CD4-positive, alpha-beta T cell treated with Interleukin-2 at 100 ng/mL for 4 hours (primary cell): ENCODE results near the gene KDM2B.
"Not testable (repeated sequence)": the region's sequence is repeated elsewhere in the genome, so short reads cannot be mapped to it uniquely, and the experiment has no call there.

ENCODE experiments used
- DNase-seq: peaks from one replicate; pipeline ENCODE4 v3.0.0-alpha.2; 2020; ENCODE audit warnings: low spot score

KDM2B gene

DNA sequence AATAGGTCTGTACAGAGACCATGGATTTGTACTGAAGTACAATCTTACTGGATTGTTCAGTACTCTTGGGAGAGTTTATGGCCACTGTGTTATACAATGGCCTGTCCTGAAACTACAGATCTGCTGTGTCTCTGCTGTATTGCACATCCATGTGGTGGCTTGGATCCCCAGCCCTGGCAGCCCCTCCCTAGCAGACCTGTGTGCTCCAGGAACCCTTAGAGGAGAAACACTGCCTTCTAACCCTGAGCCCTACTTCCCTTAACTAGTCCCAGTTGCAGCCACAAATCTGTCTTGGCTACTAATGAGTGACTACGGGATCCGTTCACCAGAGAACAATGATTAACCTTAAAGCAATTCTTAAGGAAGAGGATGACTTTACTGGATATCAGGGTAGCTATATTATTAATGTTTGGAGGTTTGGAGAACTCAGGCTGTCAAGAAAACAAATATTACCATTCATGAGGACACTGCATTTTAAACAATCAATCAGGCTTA is 153.2 kb downstream of the KDM2B start:
- no peak for DNase-seq

DNA sequence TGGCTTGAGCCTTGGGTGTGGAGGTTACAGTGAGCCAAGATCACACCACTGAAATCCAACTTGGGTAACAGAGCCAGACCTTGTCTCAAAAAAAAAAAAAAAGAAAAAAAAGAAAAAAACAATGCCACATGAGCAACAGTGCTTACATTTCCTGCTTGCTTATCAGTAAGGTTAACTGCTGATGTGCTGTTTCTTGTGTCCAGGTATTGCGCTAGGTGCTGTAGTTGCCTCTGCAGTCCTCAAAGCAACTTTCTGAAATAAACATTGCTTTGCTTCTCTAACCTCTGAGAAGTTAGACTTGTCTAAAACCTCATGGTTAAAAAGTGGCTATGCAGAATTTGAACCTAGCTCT is 156.2 kb downstream of the KDM2B start:
- no peak for DNase-seq

GRCh38 chr12:121423682-121424623 is 156.9 kb downstream of the KDM2B start:
- no peak for DNase-seq

- no peak for DNase-seq
Observed at GRCh38 chr12:121423253-121423652, 157.6 kb downstream of the KDM2B start.

DNA sequence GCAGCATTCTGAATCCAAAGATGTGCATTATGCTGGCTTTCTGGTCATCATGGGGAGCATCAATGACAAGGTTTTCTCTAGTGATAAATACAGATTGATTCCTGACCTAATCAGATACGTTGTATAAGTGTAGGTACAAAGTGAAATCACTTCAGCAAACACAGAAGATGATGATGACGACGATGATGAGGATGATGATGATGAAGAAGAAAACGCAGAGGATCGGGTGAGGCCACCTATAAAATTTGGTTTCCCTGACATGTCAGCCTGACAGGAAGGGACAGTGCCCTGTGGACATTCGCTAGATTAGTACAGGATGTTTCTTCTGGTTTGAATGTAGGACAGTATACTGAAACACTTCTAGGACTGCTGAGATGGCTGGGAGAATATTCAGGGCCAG is 160.7 kb downstream of the KDM2B start:
- no peak for DNase-seq

GRCh38 chr12:121417847-121418246 is 163.0 kb downstream of the KDM2B start:
- DNase-seq = no peak

GRCh38 chr12:121413917-121414316 is 166.9 kb downstream of the KDM2B start:
- DNase-seq = no peak

DNA sequence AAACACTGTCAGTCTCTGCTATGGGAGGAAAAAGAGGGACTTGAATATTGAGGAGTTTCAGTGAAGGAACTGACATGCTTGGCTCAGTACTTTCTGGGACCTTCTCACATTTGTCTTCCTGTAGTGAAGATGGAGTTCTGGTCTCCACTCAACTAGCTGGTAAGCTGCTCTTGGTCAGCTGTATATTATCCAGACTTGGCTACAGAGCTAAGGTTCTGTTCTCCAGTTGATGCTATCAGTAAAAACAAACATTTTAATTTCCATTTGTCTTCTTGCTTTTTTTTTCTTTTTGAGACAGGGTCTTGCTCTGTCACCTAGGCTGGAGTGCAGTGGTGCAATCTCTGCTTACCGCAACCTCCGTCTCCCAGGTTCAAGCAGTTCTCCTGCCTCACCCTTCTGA is 175.6 kb downstream of the KDM2B start:
- DNase-seq = no peak

- DNase-seq = no peak
Observed at GRCh38 chr12:121404734-121405133, 176.1 kb downstream of the KDM2B start.

DNA sequence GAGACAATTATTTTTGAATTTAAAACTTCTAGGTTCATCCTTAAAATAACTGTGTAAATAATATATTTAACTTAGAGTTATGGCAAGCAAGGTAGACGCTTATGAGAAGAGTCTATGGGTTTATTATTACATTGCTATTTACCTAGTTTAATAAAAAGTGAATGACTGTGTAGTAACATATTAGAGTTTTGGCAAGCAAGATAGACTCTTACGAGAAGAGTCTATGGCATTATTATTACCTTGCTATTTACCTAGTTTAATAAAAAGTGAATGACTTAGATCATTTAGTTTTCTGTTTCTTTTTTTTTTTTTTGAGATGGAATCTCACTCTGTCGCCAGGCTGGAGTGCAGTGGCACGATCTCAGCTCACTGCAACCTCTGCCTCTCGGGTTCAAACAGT is 177.1 kb downstream of the KDM2B start:
- DNase-seq = no peak

- peak; percentile 82 for DNase-seq
Observed at GRCh38 chr12:121400332-121401139, 180.3 kb downstream of the KDM2B start.

DNA sequence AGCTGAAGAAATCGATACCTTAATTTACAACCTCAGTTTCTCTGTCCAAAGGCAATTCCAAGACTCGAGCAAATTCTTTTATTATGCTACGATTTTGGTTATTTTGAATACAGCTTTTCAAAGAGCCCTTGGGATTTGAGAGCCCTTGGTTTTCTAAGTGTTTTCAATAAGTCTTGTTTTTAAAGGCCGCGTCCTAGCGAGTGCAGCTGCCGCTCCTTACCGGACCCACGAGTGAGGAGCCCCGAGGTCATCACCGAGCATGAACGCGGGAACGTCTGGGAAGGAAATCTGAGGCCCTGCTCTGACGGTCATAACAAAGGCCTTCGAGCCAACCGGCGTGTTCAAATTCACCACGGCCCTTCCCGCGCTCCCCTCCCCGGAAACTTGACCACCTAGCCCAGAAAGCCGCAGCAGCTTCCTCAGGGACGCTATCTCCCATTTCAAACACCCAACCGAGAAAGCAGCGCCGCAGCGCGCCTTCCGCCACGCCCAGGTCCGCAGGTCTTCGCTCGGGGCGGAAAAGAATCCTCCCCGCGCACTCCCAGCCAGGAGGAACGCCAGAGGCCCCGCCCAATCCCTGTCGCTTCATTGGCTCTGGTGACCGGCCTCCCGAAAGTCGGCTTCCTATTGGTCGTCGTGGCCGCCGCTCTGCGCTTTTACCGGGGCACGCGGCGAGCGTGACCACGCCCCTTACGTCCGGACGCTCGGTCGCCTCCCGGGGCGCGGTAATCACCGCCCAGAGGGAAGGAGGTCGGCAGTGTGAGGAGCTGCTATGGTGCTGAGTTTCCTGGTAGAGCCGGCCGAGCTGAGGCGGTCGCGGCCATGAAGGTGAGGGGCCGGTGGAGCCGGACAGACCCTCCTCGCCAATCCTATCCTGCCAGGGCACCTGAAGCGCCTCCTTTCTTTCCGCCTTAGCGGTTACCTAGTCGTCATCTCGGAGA is 181.2 kb downstream of the KDM2B start, which contains the start of gene RNF34:
Gene RNF34 (plus strand): TSS at position 728 of the 941 bp plus-strand sequence. CDS start 95 bp downstream, at position 823.
- DNase-seq = peak; percentile 99

DNA sequence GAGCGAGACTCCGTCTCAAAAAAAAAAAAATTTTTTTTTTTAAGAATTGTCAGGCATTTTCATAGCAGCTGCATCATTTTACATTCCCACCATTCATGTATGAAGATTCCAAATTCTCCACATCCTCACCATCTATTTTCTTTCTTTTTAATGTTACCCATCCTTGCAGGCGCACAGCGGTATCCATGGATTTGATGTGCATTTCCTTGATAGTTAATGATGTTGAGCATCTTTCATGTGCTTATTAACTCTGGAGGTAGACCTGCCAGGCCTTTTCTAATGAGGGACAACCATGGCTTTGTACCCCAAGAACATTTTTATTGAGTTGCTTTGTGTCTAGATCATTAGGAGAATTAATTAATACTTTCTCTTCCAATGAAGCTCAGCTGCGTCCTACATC is 182.5 kb downstream of the KDM2B start:
- DNase-seq = no peak

- no peak for DNase-seq
Observed at GRCh38 chr12:121397521-121397920, 183.3 kb downstream of the KDM2B start.

DNA sequence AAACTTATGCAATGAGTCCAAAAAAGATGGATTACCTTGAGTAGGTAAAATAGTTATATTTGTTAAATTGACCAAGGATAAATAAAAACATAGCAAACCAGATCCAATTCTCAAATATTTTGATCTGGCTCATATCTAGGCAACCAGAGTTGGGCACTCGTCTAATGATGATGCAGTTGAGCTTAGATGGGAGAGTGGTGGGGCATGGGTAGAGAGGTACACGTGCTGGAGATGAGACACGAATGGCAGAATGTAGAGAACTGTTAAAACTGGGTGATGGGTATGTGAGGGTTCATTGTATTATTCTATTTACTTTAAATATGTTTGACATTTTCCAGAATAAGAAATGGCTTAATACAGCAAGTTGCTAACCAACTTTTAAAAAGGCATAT is 188.5 kb downstream of the KDM2B start:
- no peak for DNase-seq

DNA sequence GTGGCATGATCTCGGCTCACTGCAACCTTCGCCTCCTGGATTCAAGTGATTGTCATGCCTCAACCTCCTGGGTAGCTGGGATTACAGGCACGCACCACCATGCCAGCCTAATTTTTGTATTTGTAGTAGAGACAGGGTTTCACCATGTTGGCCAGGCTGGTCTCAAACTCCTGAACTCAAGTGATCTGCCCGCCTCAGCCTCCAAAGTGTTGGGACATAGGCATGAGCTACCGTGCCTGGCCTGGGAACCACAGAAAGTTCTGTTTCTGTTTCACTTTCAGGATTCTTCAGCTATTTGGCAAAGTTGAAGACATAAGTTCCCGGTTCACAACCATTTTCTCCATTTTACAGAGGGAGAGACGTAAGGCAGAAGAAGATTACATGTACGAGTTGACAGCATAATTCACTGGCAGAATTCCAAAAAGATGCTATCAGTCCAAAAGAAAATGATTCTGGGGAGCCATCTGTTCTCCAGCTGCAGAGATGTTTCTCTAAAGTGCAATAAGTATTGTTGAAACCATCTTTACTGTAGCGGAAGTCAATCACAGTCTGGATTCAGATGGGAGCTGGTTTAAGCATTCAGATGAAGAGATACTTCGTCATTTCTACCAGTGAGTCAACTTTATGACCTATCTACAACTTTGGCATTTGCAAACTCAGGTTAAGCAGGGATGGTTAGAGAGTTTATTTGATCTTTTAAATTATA is 189.1 kb downstream of the KDM2B start:
- DNase-seq = peak; percentile 27

DNA sequence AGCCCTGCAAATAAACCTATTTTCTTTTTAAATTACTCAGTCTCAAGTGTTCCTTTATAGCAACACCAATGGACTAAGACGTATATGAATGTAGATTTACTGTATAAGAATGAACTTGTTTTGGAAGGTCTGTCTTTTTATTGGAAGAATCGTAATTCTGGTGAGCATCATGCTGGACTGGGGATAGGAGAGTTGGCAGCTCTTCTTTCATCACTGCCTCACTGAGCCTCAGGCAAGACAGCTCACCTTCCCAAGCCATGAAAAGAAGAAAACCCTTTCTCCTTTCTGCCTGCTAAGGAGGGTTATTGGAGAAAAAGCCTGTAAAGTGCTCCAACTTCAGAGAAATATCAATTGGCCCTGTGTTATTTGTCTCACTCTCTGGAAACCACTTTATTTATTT is 190.0 kb downstream of the KDM2B start:
- no peak for DNase-seq

- DNase-seq = no peak
Observed at GRCh38 chr12:121388421-121388981, 192.3 kb downstream of the KDM2B start.

DNA sequence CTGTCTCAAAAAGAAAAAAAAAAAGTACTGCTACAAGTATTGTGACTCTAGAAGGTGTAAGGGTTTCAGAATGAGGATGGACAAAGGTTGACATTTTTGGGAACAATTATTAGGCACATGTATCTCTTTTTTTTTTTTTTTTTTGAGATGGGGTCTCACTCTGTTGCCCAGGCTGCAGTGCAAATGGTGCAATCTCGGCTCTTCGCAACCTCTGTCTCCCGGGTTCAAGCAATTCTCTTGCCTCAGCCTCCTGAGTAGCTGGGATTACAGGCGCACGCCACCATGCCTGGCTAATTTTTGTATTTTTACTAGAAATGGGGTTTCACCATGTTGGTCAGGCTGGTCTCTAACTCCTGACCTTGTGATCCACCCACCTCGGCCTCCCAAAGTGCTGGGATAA is 195.9 kb downstream of the KDM2B start:
- not testable (repeated sequence) for DNase-seq

- no peak for DNase-seq
Observed at GRCh38 chr12:121383601-121384021, 197.2 kb downstream of the KDM2B start.

GRCh38 chr12:121379945-121380344 is 200.9 kb downstream of the KDM2B start:
- no peak for DNase-seq
